Measurements from ENCODE around the gene RPL22. TPM values are rescaled to one million over a fixed set of nuclear protein-coding genes. Genes with fewer than 3 reads are reported as not detected.

The RPL22 gene
- total and polyA plus RNA-seq, 2 of the 13 experiments (the other 11 are each of a cell fraction or from before 2014, with no cell fraction given): 214 to 545 TPM

GRCh38 chr1:6177681-6178380, 21.6 kb downstream of the RPL22 start:
- Histone ChIP-seq H4K20me1 (ENCODE audit: insufficient read depth, low read length) (peaks cover 12% of the 10 kb centered on the region; the same call in 1 of the 2 replicates), H2AFZ (ENCODE audit: low read length) (no peak overlapping the region), H3K36me3 (replicated peaks in 1 of 2; ENCODE audit: control insufficient read depth in 1 of 2, insufficient read depth in 2 of 2, low read length in 2 of 2) (no peaks in the 10 kb centered on the region), H3K4me3 (replicated peaks in 1 of 3; ENCODE audit: insufficient read depth in 1 of 3, low read depth in 2 of 3, low read length in 3 of 3) (no peak overlapping the region), H3K79me2 (ENCODE audit: insufficient read depth, low read length) (no peaks in the 10 kb centered on the region), H3K27me3 (ENCODE audit: control insufficient read depth in 1 of 2, insufficient read depth in 2 of 2, low read length in 2 of 2) (peaks cover 5 to 34% of the 10 kb centered on the region in 2 experiments), H3K9me3 (ENCODE audit: low read length) (no peaks in the 10 kb centered on the region), H3K4me1 (ENCODE audit: insufficient read depth, low read length) (peaks cover 6% of the 10 kb centered on the region; the same call in 1 of the 2 replicates), H3K9ac (ENCODE audit: insufficient read depth, low read depth, low read length) (no peak overlapping the region), H3K27ac (ENCODE audit: extremely low read length, insufficient read depth, low read length) (no peak overlapping the region), H3K4me2 (ENCODE audit: low read depth, low read length) (no peak overlapping the region)
- intact Hi-C loops (cut with micrococcal nuclease; ENCODE audit: unreplicated experiment): no loop called here
- ChIA-PET CTCF (ENCODE audit: low intra/inter-chr PET ratio, low total read pairs) (no interaction called here), POLR2A (no interaction called here)
- 33% methylated on average over 13 of the region's 18 CpGs for WGBS (ENCODE audit: low lambda C conversion rate)
- in situ Hi-C loops (cut with HindIII; ENCODE audit: extremely low pct_ligation_motif_present, low pct_unique_long_range_greater_than_20kb): no loop called here
- no peak for DNase-seq (ENCODE audit: low spot score)
- BruUV-seq (replicated peaks): no TSS peak
- FAIRE-seq: no peak
- ATAC-seq: no peak
- TF ChIP-seq RNF2 (conservative IDR thresholded peaks at IDR 0.05; ENCODE audit: low read depth) (no peak), FOXP1 (IDR thresholded peaks at IDR 0.05) (no peak), FOXP1 (CRISPR knock-in tag; IDR thresholded peaks at IDR 0.05) (no peak)

DNA sequence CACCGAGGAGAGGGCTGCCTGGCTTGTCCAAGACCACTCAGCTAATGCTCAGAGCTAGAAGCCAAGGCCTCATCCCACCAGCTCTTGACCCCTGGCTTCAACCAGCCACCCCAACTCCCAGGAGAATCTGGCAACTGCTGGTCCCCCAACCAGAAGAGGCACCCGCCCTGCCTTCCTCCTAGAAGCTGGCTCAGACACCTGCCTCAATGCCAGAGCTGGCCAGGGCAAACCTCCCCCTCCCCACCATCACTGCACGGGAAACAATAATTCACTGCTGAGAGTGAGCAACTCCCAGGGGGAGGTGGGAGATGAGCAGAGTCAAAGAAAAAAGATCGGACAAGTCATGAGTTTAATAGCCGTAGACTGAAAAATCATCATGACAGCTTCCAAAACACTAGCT, 22.6 kb downstream of the RPL22 start:
- TF ChIP-seq, protein P1, sequence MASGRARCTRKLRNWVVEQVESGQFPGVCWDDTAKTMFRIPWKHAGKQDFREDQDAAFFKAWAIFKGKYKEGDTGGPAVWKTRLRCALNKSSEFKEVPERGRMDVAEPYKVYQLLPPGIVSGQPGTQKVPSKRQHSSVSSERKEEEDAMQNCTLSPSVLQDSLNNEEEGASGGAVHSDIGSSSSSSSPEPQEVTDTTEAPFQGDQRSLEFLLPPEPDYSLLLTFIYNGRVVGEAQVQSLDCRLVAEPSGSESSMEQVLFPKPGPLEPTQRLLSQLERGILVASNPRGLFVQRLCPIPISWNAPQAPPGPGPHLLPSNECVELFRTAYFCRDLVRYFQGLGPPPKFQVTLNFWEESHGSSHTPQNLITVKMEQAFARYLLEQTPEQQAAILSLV (CRISPR knock-in tag; IDR thresholded peaks at IDR 0.05; ENCODE audit: borderline replicate concordance): no peak
- no peak for TF ChIP-seq YEATS4 (CRISPR knock-in tag; IDR thresholded peaks at IDR 0.05; ENCODE audit: borderline replicate concordance)
- TF ChIP-seq, protein P2, sequence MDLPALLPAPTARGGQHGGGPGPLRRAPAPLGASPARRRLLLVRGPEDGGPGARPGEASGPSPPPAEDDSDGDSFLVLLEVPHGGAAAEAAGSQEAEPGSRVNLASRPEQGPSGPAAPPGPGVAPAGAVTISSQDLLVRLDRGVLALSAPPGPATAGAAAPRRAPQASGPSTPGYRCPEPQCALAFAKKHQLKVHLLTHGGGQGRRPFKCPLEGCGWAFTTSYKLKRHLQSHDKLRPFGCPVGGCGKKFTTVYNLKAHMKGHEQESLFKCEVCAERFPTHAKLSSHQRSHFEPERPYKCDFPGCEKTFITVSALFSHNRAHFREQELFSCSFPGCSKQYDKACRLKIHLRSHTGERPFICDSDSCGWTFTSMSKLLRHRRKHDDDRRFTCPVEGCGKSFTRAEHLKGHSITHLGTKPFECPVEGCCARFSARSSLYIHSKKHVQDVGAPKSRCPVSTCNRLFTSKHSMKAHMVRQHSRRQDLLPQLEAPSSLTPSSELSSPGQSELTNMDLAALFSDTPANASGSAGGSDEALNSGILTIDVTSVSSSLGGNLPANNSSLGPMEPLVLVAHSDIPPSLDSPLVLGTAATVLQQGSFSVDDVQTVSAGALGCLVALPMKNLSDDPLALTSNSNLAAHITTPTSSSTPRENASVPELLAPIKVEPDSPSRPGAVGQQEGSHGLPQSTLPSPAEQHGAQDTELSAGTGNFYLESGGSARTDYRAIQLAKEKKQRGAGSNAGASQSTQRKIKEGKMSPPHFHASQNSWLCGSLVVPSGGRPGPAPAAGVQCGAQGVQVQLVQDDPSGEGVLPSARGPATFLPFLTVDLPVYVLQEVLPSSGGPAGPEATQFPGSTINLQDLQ (CRISPR knock-in tag; IDR thresholded peaks at IDR 0.05): no peak
- Histone ChIP-seq H3K9me3 (ENCODE audit: low read length) (no peaks in the 10 kb centered on the region), H3K9ac (ENCODE audit: insufficient read depth, low read depth, low read length) (no peak overlapping the region), H2AFZ (ENCODE audit: low read length) (no peak overlapping the region), H3K27me3 (ENCODE audit: control insufficient read depth in 1 of 2, insufficient read depth in 2 of 2, low read length in 2 of 2) (peaks cover 7 to 44% of the 10 kb centered on the region in 2 experiments), H3K4me1 (ENCODE audit: insufficient read depth, low read length) (peaks cover 11% of the 10 kb centered on the region), H3K36me3 (replicated peaks in 1 of 2; ENCODE audit: control insufficient read depth in 1 of 2, insufficient read depth in 2 of 2, low read length in 2 of 2) (no peaks in the 10 kb centered on the region), H3K4me3 (replicated peaks in 1 of 3; ENCODE audit: insufficient read depth in 1 of 3, low read depth in 2 of 3, low read length in 3 of 3) (no peak overlapping the region), H3K79me2 (ENCODE audit: insufficient read depth, low read length) (no peaks in the 10 kb centered on the region), H3K4me2 (ENCODE audit: low read depth, low read length) (no peak overlapping the region), H3K27ac (ENCODE audit: extremely low read length, insufficient read depth, low read length) (no peak overlapping the region), H4K20me1 (ENCODE audit: insufficient read depth, low read length) (peaks cover 12% of the 10 kb centered on the region; the same call in 1 of the 2 replicates)
- intact Hi-C loops (cut with micrococcal nuclease; ENCODE audit: unreplicated experiment): no loop called here
- CTCF ChIA-PET (ENCODE audit: low intra/inter-chr PET ratio, low total read pairs): no interaction called here
- POLR2A ChIA-PET: interaction anchor here (1.0 kb wide), 1 partner anchor 19 kb away, joined by 3 read pairs; no protein-coding TSS in a partner anchor
- in situ Hi-C loops (cut with HindIII; ENCODE audit: extremely low pct_ligation_motif_present, low pct_unique_long_range_greater_than_20kb): no loop called here
- no peak for FAIRE-seq
- no peak for DNase-seq (ENCODE audit: low spot score)
- no peak for ATAC-seq
- 33% methylated on average over 5 of the region's 5 CpGs for WGBS (ENCODE audit: low lambda C conversion rate)
- BruUV-seq (replicated peaks): no TSS peak
